ENCODE results near the gene CCK. TPM values are rescaled to one million over a fixed set of nuclear protein-coding genes. Genes with fewer than 3 reads are reported as not detected.
A peak's percentile ranks its signal among the peaks of the same experiment; 100 is the strongest.

The CCK gene
- total RNA-seq, 1 donor from 2014 or later: not detected

DNA sequence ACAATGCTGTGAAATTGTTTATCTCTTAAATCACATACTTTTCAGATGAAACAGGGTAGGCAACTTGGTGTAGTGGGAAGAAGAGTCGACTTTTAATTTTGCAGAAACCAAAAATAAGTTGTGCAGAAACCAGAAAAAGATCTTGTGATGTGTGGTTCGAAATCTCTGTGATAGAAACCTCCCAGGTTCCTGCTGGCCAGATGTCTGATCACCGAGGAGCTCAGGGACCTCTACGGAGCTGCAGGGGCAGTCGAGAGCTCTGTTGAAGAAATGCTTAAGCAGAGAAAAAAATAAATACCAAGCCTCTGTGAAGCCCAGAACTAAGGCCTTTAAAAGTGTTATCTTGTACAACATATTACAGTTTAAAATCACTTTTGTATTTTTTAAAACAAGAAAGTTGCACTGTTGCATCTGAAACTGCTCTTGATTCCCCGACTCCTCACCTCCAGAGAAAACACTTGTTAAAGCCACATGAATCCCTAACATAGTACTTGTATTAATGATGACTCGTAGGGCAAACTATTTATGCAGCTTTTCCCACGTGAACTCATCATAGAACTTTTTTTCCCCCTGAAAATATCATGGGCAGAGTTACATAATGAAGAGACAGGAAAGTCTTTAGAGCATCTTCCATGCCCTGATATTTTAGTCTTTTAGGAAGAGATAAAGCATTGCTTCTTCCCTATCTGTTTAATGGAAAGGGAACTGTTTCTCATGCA lies 51.3 kb downstream of the CCK start:
- Histone ChIP-seq H3K9me3 (no peaks in the 10 kb centered on the region), H3K27ac (peak overlapping the region; percentile 31), H3K4me1 (peaks cover 15% of the 10 kb centered on the region), H3K4me3 (no peak overlapping the region), H3K36me3 (peaks cover 0 to 8% of the 10 kb centered on the region in 2 donors), H3K27me3 (no peaks in the 10 kb centered on the region)
- no peak for DNase-seq (ENCODE audit: extremely low spot score in 2 of 2)
- intact Hi-C loops (cut with DNase I): no loop called here
- TF ChIP-seq POLR2AphosphoS5 (IDR thresholded peaks at IDR 0.05; ENCODE audit: insufficient read depth in 1 of 2, low read depth in 1 of 2): no peak
- TF ChIP-seq, protein P1, sequence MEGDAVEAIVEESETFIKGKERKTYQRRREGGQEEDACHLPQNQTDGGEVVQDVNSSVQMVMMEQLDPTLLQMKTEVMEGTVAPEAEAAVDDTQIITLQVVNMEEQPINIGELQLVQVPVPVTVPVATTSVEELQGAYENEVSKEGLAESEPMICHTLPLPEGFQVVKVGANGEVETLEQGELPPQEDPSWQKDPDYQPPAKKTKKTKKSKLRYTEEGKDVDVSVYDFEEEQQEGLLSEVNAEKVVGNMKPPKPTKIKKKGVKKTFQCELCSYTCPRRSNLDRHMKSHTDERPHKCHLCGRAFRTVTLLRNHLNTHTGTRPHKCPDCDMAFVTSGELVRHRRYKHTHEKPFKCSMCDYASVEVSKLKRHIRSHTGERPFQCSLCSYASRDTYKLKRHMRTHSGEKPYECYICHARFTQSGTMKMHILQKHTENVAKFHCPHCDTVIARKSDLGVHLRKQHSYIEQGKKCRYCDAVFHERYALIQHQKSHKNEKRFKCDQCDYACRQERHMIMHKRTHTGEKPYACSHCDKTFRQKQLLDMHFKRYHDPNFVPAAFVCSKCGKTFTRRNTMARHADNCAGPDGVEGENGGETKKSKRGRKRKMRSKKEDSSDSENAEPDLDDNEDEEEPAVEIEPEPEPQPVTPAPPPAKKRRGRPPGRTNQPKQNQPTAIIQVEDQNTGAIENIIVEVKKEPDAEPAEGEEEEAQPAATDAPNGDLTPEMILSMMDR (IDR thresholded peaks at IDR 0.05): no peak
- TF ChIP-seq POLR2A (IDR thresholded peaks at IDR 0.05): no peak

DNA sequence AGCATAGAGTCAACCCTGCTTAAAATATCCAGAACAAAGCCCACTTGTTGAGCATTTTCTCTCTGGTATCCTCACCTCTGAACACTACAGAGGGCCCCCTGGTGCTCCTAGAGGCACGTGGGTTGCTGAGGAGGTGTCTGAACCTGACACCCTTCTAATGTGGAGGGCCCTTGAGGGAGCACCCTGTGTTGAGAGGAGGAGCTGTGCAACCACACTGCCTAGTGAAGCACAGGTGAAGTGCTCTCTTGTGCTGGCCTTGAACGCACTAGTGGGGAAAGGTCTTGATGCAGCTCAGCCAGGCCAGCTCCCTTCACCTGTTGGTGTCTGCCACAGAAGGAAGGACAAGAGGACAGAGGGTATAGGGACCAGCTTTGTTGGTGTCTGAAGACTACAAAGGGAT lies 51.9 kb downstream of the CCK start:
- Histone ChIP-seq H3K27ac (peak overlapping the region; percentile 31), H3K27me3 (no peaks in the 10 kb centered on the region), H3K4me3 (no peak overlapping the region), H3K9me3 (no peaks in the 10 kb centered on the region), H3K4me1 (peaks cover 15% of the 10 kb centered on the region), H3K36me3 (peaks cover 0 to 14% of the 10 kb centered on the region in 2 donors)
- no peak for DNase-seq (ENCODE audit: extremely low spot score in 2 of 2)
- intact Hi-C loops (cut with DNase I): no loop called here
- TF ChIP-seq POLR2AphosphoS5 (IDR thresholded peaks at IDR 0.05; ENCODE audit: insufficient read depth in 1 of 2, low read depth in 1 of 2): no peak
- TF ChIP-seq, protein P1 (IDR thresholded peaks at IDR 0.05): no peak

DNA sequence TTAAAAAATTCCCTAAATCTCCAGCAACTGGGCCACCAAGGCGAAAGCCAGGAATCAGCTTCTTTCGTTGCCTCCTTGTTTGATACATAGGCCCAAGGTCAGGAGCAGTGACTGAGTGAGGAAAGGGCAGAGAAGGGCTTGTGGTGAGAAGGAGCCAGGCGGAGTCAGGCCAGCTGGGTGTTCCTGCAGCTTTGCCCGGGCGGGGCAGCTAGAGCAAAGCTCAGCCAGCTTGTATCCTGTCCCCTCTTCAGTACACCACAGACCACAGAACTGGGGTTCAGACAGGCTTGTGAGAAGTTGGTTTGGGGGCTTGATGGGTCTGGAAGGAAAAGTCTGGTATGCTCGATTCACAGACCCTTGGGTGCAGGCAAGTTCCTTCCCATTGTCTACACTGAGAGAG lies 52.6 kb downstream of the CCK start:
- intact Hi-C loops (cut with DNase I): no loop called here
- H3K9me3 ChIP-seq: no peaks in the 10 kb centered on the region
- H3K27ac ChIP-seq: no peak overlapping the region
- no peak for DNase-seq (ENCODE audit: extremely low spot score in 2 of 2)
- H3K36me3 ChIP-seq: peaks cover 0 to 19% of the 10 kb centered on the region in 2 donors
- no peaks in the 10 kb centered on the region for H3K27me3 ChIP-seq
- H3K4me1 ChIP-seq: peaks cover 15% of the 10 kb centered on the region
- no peak overlapping the region for H3K4me3 ChIP-seq
- TF ChIP-seq POLR2A (IDR thresholded peaks at IDR 0.05) (no peak), POLR2AphosphoS5 (IDR thresholded peaks at IDR 0.05; ENCODE audit: insufficient read depth in 1 of 2, low read depth in 1 of 2) (no peak)
- TF ChIP-seq, protein P1 (IDR thresholded peaks at IDR 0.05): no peak

DNA sequence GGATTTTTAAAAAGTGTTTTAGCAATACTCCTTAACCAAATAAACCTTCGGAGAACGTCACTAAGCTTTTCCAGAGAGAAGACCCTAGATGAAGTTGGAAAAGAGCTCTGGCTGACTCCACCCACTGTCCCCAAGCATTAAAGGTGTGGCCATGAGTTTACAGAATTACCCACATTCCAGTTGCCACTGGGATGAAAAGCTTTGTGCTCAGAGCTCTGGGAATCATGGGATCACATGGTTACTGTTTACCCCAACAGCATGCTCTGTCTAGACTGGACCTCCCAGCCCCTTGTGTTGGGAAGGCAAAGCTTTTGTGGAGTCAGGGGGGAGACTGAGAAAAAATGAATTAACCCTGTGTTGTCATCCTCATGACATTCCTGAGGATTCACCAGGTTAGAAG lies 55.3 kb downstream of the CCK start:
- H3K9me3 ChIP-seq: no peaks in the 10 kb centered on the region
- peaks cover 7% of the 10 kb centered on the region for H3K4me1 ChIP-seq
- intact Hi-C loops (cut with DNase I): no loop called here
- no peak for DNase-seq (ENCODE audit: extremely low spot score in 2 of 2)
- TF ChIP-seq POLR2AphosphoS5 (IDR thresholded peaks at IDR 0.05; ENCODE audit: insufficient read depth in 1 of 2, low read depth in 1 of 2): no peak
- TF ChIP-seq, protein P1 (IDR thresholded peaks at IDR 0.05): no peak
- TF ChIP-seq POLR2A (IDR thresholded peaks at IDR 0.05): no peak
- H3K4me3 ChIP-seq: no peak overlapping the region
- no peak overlapping the region for H3K27ac ChIP-seq
- no peaks in the 10 kb centered on the region for H3K27me3 ChIP-seq
- peaks cover 0 to 38% of the 10 kb centered on the region in 2 donors for H3K36me3 ChIP-seq

DNA sequence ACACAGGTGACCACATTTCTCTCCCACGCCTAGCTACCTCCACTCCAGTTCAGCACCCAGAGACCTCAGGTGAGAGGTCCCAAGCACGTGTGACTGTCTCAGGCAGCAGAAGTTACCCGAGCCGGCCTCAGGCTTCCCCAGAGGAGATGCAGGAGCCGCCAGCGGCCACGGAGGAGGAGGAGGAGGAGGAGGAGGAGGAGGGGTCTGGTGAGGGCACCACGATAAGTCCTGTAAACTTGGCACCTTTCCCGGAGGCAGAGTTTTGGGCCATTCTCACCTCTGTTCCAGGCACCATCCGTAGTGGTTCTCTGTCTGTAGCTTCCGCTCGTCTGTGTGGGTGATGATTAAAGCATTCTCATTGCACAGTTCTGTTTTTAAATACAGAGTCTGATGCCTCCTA lies 56.1 kb downstream of the CCK start:
- intact Hi-C loops (cut with DNase I): no loop called here
- peaks cover 0 to 46% of the 10 kb centered on the region in 2 donors for H3K36me3 ChIP-seq

More for the DNA sequence above, 56.1 kb downstream of the CCK start:
- Histone ChIP-seq H3K9me3 (no peaks in the 10 kb centered on the region), H3K4me1 (peaks cover 5% of the 10 kb centered on the region), H3K4me3 (no peak overlapping the region), H3K27me3 (no peaks in the 10 kb centered on the region), H3K27ac (no peak overlapping the region)
- no peak for DNase-seq (ENCODE audit: extremely low spot score in 2 of 2)
- TF ChIP-seq POLR2AphosphoS5 (IDR thresholded peaks at IDR 0.05; ENCODE audit: insufficient read depth in 1 of 2, low read depth in 1 of 2) (no peak), POLR2A (IDR thresholded peaks at IDR 0.05) (no peak)
- TF ChIP-seq, protein P1 (IDR thresholded peaks at IDR 0.05): no peak
